ENCODE results near the gene SIK3. TPM values are rescaled to one million over a fixed set of nuclear protein-coding genes. Genes with fewer than 3 reads are reported as not detected.
"Not testable (repeated sequence)": the region's sequence is repeated elsewhere in the genome, so short reads cannot be mapped to it uniquely, and the experiment has no call there.

SIK3 gene
- total RNA-seq, 1 experiment from 2014 or later: 15.2 TPM

DNA sequence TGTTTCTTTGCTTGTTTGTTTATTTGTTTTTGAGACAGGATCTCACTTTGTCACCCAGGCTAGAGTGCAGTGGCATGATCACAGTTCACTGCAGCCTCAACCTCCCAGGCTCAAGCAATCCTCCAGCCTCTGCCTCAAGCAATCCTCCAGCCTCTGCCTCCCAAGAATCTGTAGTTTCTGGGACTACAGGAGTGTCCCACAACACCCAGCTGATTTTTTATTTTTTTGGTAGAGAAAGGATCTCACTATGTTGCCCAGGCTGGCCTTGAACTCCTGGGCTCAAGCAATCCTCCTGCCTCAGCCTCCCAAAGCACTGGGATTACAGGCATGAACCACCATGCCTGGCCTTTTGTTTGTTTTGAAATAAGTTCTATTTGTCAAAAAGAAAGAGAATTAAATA lies 296.6 kb downstream of the SIK3 start:
- DNase-seq (ENCODE audit: low read depth): not testable (repeated sequence)

DNA sequence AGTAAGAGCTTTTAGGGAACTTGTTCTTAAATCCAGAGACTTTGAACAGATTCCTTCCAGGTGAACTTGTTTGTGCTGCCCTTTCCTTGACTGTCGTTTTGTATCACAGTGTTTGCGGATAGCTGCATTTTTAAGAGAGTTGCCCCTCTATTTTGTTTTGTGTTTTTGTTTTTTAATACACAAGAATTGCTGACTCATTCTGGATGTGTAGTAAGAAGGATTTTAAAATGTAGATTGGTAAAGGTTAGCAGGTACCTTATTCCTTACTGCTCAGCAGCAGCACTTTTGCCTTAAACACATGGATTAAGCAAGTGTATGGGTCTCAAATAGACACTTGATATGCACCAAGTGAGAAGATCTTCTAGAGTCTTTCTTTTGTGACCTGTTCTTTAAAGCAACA lies 297.6 kb downstream of the SIK3 start:
- DNase-seq (ENCODE audit: low read depth): no peak

DNA sequence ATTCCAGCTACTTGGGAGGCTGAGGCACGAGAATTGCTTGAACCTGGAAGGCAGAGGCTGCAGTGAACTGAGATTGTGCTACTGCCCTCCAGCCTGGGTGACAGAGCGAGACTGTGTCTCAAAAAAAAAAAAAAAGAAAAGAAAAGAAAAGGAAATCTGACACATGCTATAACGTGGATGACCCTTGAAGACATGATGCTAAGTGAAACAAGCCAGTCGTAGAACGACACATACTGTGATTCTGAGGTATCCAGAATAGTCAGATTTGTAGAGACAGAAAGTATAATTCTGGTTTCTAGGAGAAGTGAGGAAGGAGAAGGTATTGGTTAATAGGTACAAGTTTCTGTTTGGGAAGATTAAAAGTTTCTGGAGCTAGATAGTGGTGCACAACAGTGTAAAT lies 299.9 kb downstream of the SIK3 start:
- DNase-seq (ENCODE audit: low read depth): no peak

GRCh38 chr11:116797816-116798215 lies 300.4 kb downstream of the SIK3 start:
- DNase-seq (ENCODE audit: low read depth): no peak

- no peak for DNase-seq (ENCODE audit: low read depth)
These were observed 301.7 kb downstream of the SIK3 start for GRCh38 chr11:116796548-116796947.

- no peak for DNase-seq (ENCODE audit: low read depth)
These were observed 303.4 kb downstream of the SIK3 start for GRCh38 chr11:116794851-116795250.

GRCh38 chr11:116793772-116794097 lies 304.5 kb downstream of the SIK3 start:
- DNase-seq (ENCODE audit: low read depth): peak; percentile 79

Small RNAs within 50 kb of the gene (small RNA-seq; reads per million reads assigned to genes)
- not detected for gene AP000936.3
- gene RNY4P6: 0.11 reads per million

Other genes starting within 250 kb of the SIK3 start
- gene PAFAH1B2, start 45.9 kb upstream of the SIK3 start, total RNA-seq (2014; rRNA removed; shearing (Covaris generic)): 112 and 120 TPM in 2 replicates
- gene SIDT2, start 80.3 kb upstream of the SIK3 start, total RNA-seq (2014; rRNA removed; shearing (Covaris generic)): 3.0 and 4.3 TPM in 2 replicates
- gene TAGLN, start 100.9 kb upstream of the SIK3 start, total RNA-seq (2014; rRNA removed; shearing (Covaris generic)): 26.6 and 29.8 TPM in 2 replicates
- 39.6 and 45.7 TPM in 2 replicates for gene PCSK7, start 133.6 kb upstream of the SIK3 start, total RNA-seq (2014; rRNA removed; shearing (Covaris generic))
- 7.5 and 9.3 TPM in 2 replicates for gene RNF214, start 134.2 kb upstream of the SIK3 start, total RNA-seq (2014; rRNA removed; shearing (Covaris generic))
- gene BACE1-AS, start 192.9 kb upstream of the SIK3 start, total RNA-seq (2014; rRNA removed; shearing (Covaris generic)): 1.3 and 3.8 TPM in 2 replicates
- gene BACE1, start 217.8 kb upstream of the SIK3 start, total RNA-seq (2014; rRNA removed; shearing (Covaris generic)): 7.3 and 13.4 TPM in 2 replicates
- gene CEP164, start 229.4 kb upstream of the SIK3 start, total RNA-seq (2014; rRNA removed; shearing (Covaris generic)): 41.4 and 42.9 TPM in 2 replicates